ENCODE data around the gene KANSL1L. TPM values are rescaled to one million over a fixed set of nuclear protein-coding genes. Genes with fewer than 3 reads are reported as not detected.

The KANSL1L gene
- total and polyA plus RNA-seq, 9 of the 15 experiments (the other 6 are each of a cell fraction or from before 2014, with no cell fraction given): 1.3 to 6.7 (median 2.4) TPM

DNA sequence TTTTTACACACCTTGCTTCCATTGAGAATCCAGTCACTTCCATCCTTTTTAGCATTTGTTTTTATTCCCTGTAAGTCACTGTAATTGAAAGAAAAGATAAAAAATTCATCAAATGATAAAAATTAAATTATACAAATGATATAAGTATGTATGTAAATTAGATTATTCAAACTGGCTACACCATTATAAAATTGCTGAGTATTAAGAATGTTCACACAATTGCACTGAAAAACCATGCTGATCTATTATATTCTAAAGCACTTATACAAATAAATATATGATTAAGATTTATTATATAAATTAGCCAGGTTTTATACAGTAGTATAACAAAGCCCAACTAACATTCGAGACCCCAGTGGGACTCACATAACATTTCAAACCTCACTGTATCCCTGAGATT, 39.0 kb upstream of the KANSL1L start:
- intact Hi-C loops (cut with micrococcal nuclease): no loop called here
- Histone ChIP-seq H4K20me1 (replicated peaks; ENCODE audit: control insufficient read depth, insufficient read depth, low read length) (no peaks in the 10 kb centered on the region), H3K4me3 (no peak overlapping the region), H3K27me3 (ENCODE audit: control insufficient read depth in 2 of 2, insufficient read depth in 2 of 2, low read length in 2 of 2) (no peaks in the 10 kb centered on the region), H3K9me3 (replicated peaks; ENCODE audit: control insufficient read depth, insufficient read depth, low read depth, low read length) (no peaks in the 10 kb centered on the region), H3K79me2 (ENCODE audit: control insufficient read depth, insufficient read depth, low read length) (no peaks in the 10 kb centered on the region), H3K4me2 (ENCODE audit: insufficient read depth, low read length) (no peak overlapping the region), H2AFZ (ENCODE audit: low read depth, low read length) (no peak overlapping the region), H3K27ac (ENCODE audit: extremely low read depth, low read depth, low read length) (no peak overlapping the region), H3K36me3 (ENCODE audit: control insufficient read depth, insufficient read depth, low read length) (no peaks in the 10 kb centered on the region), H3K4me1 (replicated peaks in 1 of 2; ENCODE audit: control insufficient read depth in 2 of 2, insufficient read depth in 2 of 2, low read length in 2 of 2) (no peaks in the 10 kb centered on the region), H3K9ac (ENCODE audit: insufficient read depth in 1 of 2, low read depth in 2 of 2, low read length in 2 of 2) (no peak overlapping the region), H3K9me1 (ENCODE audit: control insufficient read depth, insufficient read depth, low read length) (no peaks in the 10 kb centered on the region)
- no peak for ATAC-seq
- DNase-seq (ENCODE audit: extremely low read depth in 1 of 4, low spot score in 3 of 4): no peak
- in situ Hi-C loops (cut with MboI): loop anchor here (25.0 kb wide), 1 partner anchor 873 kb away; no protein-coding TSS in a partner anchor
- FAIRE-seq: no peak
- WGBS (ENCODE audit: insufficient coverage, low coverage, missing lambda C conversion rate): 0% methylated on average over 1 of the region's 1 CpG
- POLR2A ChIA-PET: no interaction called here
- TF ChIP-seq C11orf30 (IDR thresholded peaks at IDR 0.05; ENCODE audit: low read depth): 0 out of 2 replicates have a peak, but pooled peaks have one; percentile 16
- TF ChIP-seq ZNF316 (IDR thresholded peaks at IDR 0.05): 0 out of 2 replicates have a peak, but pooled peaks have one; percentile 10
- TF ChIP-seq ZNF75A (CRISPR knock-in tag; IDR thresholded peaks at IDR 0.05): no peak
- CTCF ChIA-PET (ENCODE audit: low intra/inter-chr PET ratio): no interaction called here
- no TSS peak for BruUV-seq (replicated peaks)

DNA sequence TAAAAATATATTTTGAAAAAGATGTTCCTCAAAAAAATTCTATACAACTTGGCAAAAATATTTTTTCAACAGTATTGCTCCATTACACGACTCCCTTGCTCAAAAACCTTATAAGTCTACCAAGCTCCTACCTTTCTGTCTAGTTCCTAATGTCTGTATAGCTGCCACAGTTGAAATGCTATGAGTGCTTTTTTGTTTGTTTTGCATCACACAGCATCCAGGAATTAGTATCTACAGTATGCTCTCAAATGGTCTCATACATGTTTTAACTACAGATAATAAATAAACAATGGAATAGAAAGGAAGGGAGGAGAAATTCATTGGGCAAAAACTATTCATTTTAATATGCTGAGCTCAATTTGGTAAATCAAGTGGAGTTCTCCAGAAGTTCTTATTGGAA, 36.7 kb upstream of the KANSL1L start:
- POLR2A ChIA-PET: no interaction called here
- H2AFZ ChIP-seq (ENCODE audit: low read depth, low read length): no peak overlapping the region
- H3K79me2 ChIP-seq (ENCODE audit: control insufficient read depth, insufficient read depth, low read length): no peaks in the 10 kb centered on the region
- H3K27me3 ChIP-seq (ENCODE audit: control insufficient read depth in 2 of 2, insufficient read depth in 2 of 2, low read length in 2 of 2): no peaks in the 10 kb centered on the region
- 0% methylated on average over 1 of the region's 1 CpG for WGBS (ENCODE audit: insufficient coverage, low coverage, missing lambda C conversion rate)
- H3K27ac ChIP-seq (ENCODE audit: extremely low read depth, low read depth, low read length): no peak overlapping the region
- no TSS peak for BruUV-seq (replicated peaks)
- no peaks in the 10 kb centered on the region for H3K9me1 ChIP-seq (ENCODE audit: control insufficient read depth, insufficient read depth, low read length)
- ATAC-seq (no peak), FAIRE-seq (no peak), DNase-seq (ENCODE audit: extremely low read depth in 1 of 4, low spot score in 3 of 4) (no peak)
- intact Hi-C loops (cut with micrococcal nuclease) (no loop called here), in situ Hi-C loops (cut with MboI) (loop anchor here (25.0 kb wide), 1 partner anchor 871 kb away; no protein-coding TSS in a partner anchor)
- CTCF ChIA-PET (ENCODE audit: low intra/inter-chr PET ratio): no interaction called here
- H3K4me1 ChIP-seq (replicated peaks in 1 of 2; ENCODE audit: control insufficient read depth in 2 of 2, insufficient read depth in 2 of 2, low read length in 2 of 2): no peaks in the 10 kb centered on the region
- H3K9me3 ChIP-seq (replicated peaks; ENCODE audit: control insufficient read depth, insufficient read depth, low read depth, low read length): no peaks in the 10 kb centered on the region
- H3K9ac ChIP-seq (ENCODE audit: insufficient read depth in 1 of 2, low read depth in 2 of 2, low read length in 2 of 2): no peak overlapping the region
- no peaks in the 10 kb centered on the region for H3K36me3 ChIP-seq (ENCODE audit: control insufficient read depth, insufficient read depth, low read length)
- no peak overlapping the region for H3K4me3 ChIP-seq
- H4K20me1 ChIP-seq (replicated peaks; ENCODE audit: control insufficient read depth, insufficient read depth, low read length): no peaks in the 10 kb centered on the region
- TF ChIP-seq ASH1L (IDR thresholded peaks at IDR 0.05; ENCODE audit: borderline replicate concordance, low read depth, partially characterized antibody) (no peak), ZNF41 (CRISPR knock-in tag; conservative IDR thresholded peaks at IDR 0.05) (no peak), ZNF121 (CRISPR knock-in tag; conservative IDR thresholded peaks at IDR 0.05) (no peak), PYGO2 (tag; IDR thresholded peaks at IDR 0.05) (no peak)
- H3K4me2 ChIP-seq (ENCODE audit: insufficient read depth, low read length): no peak overlapping the region

Data from K562 (cell line).